Nephron progenitor cell (in vitro differentiated cells): ENCODE measurements around the gene RBM47.
"Not testable (repeated sequence)": the region's sequence is repeated elsewhere in the genome, so short reads cannot be mapped to it uniquely, and the experiment has no call there.

Experiments
- DNase-seq: peaks from one replicate; pipeline ENCODE4 v3.0.0; 2021
- H3K27ac Mint-ChIP-seq: 2 replicates; pipeline ENCODE4 v1.8.0; 2021; ENCODE audit warnings: mild to moderate bottlenecking, moderate library complexity, mixed read lengths
- H3K27me3 Mint-ChIP-seq: 2 replicates; pipeline ENCODE4 v1.8.0; 2021; ENCODE audit warnings: mild to moderate bottlenecking, low read depth, mixed read lengths; ENCODE audit not compliant: poor library complexity
- H3K36me3 Mint-ChIP-seq: 2 replicates; pipeline ENCODE4 v1.8.0; 2021; ENCODE audit warnings: low read depth, mixed read lengths
- H3K4me1 Mint-ChIP-seq: 2 replicates; pipeline ENCODE4 v1.8.0; 2021; ENCODE audit warnings: mixed read lengths
- H3K4me3 Mint-ChIP-seq: 2 replicates; pipeline ENCODE4 v1.8.0; 2021; ENCODE audit warnings: mild to moderate bottlenecking, moderate library complexity, mixed read lengths
- H3K9me3 Mint-ChIP-seq: 2 replicates; pipeline ENCODE4 v1.8.0; 2021; ENCODE audit warnings: mild to moderate bottlenecking, moderate library complexity, mixed read lengths
- TF ChIP-seq, protein P1 (sequence below): fragments of 200-600 bp; sonication (generic); IDR thresholded peaks from 2 replicates; pipeline ENCODE4 v1.5.0; 2021; ENCODE audit warnings: antibody characterized with exemption

Gene RBM47

GRCh38 chr4:40434126-40434687 is 195.5 kb downstream of the RBM47 start:
- TF ChIP-seq, protein P1, sequence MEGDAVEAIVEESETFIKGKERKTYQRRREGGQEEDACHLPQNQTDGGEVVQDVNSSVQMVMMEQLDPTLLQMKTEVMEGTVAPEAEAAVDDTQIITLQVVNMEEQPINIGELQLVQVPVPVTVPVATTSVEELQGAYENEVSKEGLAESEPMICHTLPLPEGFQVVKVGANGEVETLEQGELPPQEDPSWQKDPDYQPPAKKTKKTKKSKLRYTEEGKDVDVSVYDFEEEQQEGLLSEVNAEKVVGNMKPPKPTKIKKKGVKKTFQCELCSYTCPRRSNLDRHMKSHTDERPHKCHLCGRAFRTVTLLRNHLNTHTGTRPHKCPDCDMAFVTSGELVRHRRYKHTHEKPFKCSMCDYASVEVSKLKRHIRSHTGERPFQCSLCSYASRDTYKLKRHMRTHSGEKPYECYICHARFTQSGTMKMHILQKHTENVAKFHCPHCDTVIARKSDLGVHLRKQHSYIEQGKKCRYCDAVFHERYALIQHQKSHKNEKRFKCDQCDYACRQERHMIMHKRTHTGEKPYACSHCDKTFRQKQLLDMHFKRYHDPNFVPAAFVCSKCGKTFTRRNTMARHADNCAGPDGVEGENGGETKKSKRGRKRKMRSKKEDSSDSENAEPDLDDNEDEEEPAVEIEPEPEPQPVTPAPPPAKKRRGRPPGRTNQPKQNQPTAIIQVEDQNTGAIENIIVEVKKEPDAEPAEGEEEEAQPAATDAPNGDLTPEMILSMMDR, result no peak
- no peak for DNase-seq
- no peak overlapping the region for H3K4me3 Mint-ChIP-seq
- H3K27ac Mint-ChIP-seq, result peak overlapping the region; percentile 20
- H3K27me3 Mint-ChIP-seq, result peaks cover 3% of the 10 kb centered on the region
- no peaks in the 10 kb centered on the region for H3K9me3 Mint-ChIP-seq
- peaks cover 22% of the 10 kb centered on the region for H3K36me3 Mint-ChIP-seq
- peaks cover 5% of the 10 kb centered on the region for H3K4me1 Mint-ChIP-seq

DNA sequence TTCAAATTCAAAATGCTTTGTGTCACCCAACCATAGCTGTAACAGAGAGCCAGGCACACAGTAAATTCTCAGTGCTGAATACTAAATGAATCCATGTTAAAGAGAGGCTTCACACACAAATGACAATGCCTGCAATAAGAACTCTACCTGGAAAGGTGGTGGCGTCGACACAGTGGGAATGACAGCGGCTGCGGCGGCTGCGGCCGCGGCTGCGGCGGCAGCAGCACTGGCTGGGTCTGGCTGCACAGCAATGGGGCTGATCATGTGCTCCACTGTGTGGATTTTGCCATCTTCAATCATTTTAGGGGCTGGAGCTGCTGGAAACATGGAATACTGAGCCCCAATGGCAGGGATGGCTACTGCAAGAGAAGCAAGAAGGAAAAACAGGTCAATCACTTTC is 197.2 kb downstream of the RBM47 start:
- peak overlapping the region; percentile 69 for H3K27ac Mint-ChIP-seq
- no peak overlapping the region for H3K4me3 Mint-ChIP-seq
- no peak for DNase-seq
- TF ChIP-seq, protein P1, result no peak
- H3K9me3 Mint-ChIP-seq, result no peaks in the 10 kb centered on the region
- H3K36me3 Mint-ChIP-seq, result peaks cover 17% of the 10 kb centered on the region
- peaks cover 9% of the 10 kb centered on the region for H3K4me1 Mint-ChIP-seq
- no peaks in the 10 kb centered on the region for H3K27me3 Mint-ChIP-seq

GRCh38 chr4:40427871-40428270 is 201.8 kb downstream of the RBM47 start:
- peaks cover 12% of the 10 kb centered on the region for H3K36me3 Mint-ChIP-seq
- not testable (repeated sequence) for H3K4me3 Mint-ChIP-seq, H3K27me3 Mint-ChIP-seq, DNase-seq, H3K4me1 Mint-ChIP-seq, H3K27ac Mint-ChIP-seq, H3K9me3 Mint-ChIP-seq

DNA sequence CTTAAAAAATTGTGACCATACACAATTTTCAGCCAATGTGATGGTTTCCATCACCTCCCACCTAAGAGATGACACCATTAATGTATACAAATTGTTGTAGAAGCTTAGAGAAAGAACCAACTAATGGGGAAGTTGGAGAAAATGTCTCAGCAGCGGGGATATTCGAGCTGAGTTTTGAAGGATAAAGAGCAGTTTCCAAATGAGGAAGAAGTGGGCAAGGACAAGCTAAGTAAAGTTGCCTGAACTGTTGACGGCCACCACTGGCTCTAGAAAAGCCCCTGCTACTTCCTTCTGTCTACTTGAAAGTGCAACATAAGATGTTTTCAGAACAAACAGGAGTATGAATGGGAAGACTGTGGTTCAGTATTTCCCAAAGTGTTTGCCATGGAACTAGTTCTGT is 202.5 kb downstream of the RBM47 start:
- no peaks in the 10 kb centered on the region for H3K27me3 Mint-ChIP-seq
- peaks cover 12% of the 10 kb centered on the region for H3K36me3 Mint-ChIP-seq
- TF ChIP-seq, protein P1, result no peak

GRCh38 chr4:40425799-40426574 is 203.7 kb downstream of the RBM47 start:
- H3K27me3 Mint-ChIP-seq, result no peaks in the 10 kb centered on the region
- peaks cover 9% of the 10 kb centered on the region for H3K4me1 Mint-ChIP-seq
- peaks cover 3% of the 10 kb centered on the region for H3K36me3 Mint-ChIP-seq
- no peak for DNase-seq
- no peaks in the 10 kb centered on the region for H3K9me3 Mint-ChIP-seq
- no peak overlapping the region for H3K27ac Mint-ChIP-seq
- H3K4me3 Mint-ChIP-seq, result no peak overlapping the region
- TF ChIP-seq, protein P1, result no peak

More for the DNA sequence above, 202.5 kb downstream of the RBM47 start:
- no peak overlapping the region for H3K27ac Mint-ChIP-seq
- H3K4me1 Mint-ChIP-seq, result peaks cover 9% of the 10 kb centered on the region
- no peaks in the 10 kb centered on the region for H3K9me3 Mint-ChIP-seq
- DNase-seq, result no peak
- no peak overlapping the region for H3K4me3 Mint-ChIP-seq

DNA sequence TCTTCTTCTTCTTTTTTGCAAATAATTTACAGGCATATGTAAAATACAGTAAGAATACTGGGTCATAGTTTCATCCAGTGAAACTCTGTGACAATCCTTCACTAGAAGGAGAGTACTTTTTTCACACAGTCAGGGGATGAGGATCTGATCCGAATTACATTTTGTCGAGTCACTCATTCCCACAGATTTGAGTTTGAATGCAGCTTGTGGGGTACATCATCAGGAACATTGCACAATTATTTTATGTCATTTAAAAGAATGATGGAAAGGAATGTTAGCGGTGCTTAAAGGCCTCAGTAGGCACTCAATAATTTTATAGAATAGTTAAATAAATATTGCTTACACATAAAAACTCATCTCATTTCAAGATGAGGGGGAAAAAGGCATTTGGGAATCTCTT is 205.9 kb downstream of the RBM47 start:
- Mint-ChIP-seq H3K27ac (peak overlapping the region; percentile 37), H3K27me3 (no peaks in the 10 kb centered on the region), H3K4me1 (peaks cover 5% of the 10 kb centered on the region), H3K36me3 (peaks cover 11% of the 10 kb centered on the region), H3K9me3 (peaks cover 15% of the 10 kb centered on the region), H3K4me3 (no peak overlapping the region)
- DNase-seq, result no peak
- TF ChIP-seq, protein P1, result no peak
